SK-N-DZ (cell line): ENCODE measurements around the gene MAPK9.

ENCODE experiments used
- DNase-seq: peaks from one replicate; pipeline ENCODE4 v3.0.0-alpha.2; 2015; ENCODE audit warnings: low spot score

MAPK9 gene

DNA sequence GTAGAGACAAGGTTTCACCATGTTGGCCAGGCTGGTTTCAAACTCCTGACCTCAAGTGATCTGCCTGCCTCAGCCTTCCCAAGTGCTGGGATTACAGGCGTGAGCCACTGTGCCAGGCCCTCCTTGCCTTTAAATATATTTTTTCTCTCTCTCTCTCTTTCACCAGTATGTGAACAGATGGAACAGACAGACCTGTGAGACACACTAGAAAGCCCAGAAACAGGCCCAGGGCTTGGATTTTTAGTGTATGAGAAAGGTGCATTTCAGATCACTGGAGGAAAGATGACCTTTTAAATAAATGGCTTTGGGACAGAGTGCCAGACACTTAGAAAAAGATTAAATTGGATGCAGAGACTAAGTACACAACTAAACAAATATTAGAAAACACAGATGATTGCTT, 86.0 kb downstream of the MAPK9 start:
- DNase-seq: no peak

DNA sequence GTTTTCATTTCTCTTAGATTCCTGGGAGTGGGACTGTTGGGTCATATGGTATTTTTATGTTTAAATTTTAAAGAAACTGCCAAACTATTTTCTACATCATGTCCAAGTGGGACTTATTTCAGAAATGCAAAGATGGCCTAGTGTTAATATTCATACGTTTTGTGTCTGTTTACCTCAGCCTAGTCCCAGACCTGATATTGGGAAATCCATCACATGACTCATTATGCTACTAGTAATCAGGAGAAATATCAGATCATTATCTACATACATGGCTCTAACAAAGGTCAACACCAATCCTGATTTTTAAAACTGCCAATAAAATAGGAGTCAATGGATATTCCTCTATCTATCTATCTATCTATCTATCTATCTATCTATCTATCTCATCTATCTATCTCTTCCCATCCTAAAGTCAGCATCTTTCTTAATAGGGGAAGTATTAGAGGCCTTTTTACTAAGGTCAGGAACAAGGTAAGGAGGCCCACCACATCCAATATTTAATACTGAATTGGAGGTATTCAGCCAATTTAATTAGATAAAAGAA, 87.5 kb downstream of the MAPK9 start:
- no peak for DNase-seq

DNA sequence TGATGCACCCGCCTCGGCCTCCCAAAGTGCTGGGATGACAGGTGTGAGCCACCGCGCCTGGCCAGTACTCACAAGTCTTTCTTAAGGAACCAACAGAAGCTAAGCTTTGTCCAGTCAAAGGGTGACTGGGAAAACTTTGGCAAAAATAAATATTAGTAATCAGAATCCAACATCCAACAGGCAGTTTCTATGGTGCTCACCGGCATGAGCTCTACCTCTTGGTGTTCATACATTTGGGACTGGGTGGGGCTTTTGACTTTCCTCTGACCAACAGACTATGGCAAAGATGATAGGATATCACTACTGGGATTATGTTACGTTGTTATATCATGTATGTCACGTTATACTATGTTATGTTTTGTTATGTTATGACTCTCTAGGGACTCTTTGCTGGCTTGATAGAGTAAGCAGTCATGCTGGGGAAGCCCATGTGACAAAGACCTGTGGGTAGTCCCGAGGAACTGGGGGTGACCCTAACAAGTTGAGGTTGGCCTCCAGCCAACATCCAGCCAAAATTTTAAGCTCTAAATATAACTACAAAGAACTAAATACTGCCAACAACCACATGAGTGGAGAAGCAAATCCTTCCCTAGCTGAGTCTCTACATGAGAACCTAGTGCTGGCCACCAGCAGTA, 88.8 kb downstream of the MAPK9 start:
- DNase-seq: no peak

DNA sequence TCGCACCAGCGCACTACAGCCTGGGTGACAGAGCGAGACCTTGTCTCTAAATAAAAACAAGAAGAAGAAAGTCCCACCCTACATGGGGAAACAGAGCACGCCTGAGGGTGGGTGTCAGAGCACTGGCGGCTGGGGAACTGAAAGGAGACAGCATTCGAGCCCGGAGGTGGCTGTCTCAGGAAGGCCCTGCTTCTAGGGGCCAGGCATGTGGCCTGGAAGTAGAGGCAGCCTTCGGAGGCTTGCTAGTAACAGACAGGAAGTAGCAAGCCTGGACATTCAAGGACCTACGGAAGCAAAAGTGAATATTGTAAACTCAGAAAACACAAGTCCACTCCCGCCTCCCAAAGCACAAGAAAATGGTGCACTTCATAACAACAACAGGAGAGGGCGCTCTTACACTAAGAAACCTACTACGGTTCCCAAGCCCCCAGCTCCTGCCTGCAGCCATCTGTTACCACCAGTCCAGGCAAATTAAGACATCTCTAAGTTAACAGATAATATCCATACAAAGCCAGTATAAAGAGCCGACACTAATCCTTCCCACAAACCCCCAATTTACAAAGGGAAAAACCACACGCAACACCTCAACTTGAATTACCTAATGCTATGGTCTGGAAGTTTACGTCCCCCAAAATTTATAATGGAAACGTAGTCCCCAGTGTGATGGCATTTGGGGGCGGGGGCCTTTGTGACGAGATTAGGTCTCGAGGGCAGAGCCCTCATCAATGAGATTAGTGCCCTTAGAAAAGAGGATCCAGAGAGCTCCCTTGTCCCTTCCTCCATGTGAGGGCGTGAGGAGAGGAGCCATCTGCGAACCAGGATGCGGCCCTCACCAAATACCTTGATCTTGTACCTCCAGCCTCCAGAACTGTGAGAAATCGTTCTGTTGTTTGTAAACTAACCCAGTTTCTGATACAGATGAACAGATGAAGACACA, 90.6 kb downstream of the MAPK9 start:
- DNase-seq: no peak

DNA sequence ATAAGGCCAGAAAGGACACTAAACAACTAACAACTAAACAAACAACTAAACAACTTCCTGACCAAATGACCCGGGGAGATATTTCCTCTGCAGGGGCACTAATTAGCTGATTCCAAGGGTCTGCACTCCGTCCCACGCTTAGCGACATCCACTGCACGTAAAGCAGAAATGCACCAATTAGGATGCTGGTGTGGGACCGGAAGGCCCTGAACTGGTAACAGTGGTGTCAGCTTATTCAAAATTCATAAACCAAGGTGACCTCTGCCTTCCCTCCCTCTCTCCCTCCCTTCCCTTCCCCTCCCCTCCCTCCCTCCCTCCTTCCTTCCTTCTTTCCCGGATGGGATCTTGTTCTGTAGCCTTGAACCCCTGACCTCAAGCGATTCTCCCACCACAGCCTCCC, 92.5 kb downstream of the MAPK9 start:
- no peak for DNase-seq

DNA sequence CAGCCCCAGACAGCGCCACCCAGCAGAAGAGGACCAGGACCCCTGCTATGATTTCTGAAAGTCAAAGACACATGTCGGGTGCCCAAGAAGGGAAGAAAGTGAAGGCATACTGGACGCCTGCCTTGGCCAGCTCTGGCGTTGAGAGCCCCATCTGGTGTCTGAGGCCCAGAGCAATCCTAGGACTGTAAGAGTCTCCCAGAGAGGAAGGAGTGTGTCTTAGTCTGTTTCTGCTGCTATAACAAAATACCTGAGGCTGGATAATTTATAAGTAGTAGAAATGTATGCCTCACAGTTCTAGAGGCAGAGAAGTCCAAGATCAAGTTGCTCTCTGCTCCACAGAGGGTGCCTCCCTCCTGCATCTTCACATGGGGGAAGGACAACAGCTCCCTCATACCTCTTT, 93.7 kb downstream of the MAPK9 start:
- DNase-seq: no peak

DNA sequence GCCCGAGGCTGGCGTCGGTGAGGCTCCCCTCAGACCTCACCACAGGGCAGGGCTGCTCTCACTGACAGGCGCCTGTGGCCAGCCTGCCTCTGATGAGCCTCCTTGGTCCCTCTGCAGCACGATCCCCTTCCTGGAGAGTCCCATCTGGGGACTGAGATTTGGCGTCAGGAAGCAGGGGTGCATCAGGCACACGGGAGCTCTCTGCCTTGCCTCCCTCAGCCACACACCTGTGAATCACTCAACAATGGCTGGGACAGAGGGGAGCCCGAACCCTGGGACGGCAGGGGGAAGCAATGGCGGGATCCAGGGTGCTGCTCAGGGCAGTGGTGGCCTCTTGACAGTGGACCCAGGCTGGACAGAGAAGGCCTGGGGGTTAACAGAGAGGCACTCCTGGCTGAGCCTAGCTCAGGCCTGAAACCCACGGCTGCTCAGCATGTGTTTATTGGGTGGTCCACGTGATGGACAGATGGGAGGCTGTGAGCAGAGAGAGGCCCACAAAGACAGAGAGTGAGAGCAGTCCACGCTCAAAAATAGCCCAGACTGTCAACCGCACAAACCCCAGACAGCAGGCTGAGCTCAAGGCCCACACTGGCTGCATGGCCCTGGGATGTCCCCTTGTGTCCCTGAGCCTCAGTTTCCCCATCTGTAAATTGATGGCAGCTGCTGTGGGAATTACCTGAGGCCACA, 94.7 kb downstream of the MAPK9 start:
- no peak for DNase-seq

DNA sequence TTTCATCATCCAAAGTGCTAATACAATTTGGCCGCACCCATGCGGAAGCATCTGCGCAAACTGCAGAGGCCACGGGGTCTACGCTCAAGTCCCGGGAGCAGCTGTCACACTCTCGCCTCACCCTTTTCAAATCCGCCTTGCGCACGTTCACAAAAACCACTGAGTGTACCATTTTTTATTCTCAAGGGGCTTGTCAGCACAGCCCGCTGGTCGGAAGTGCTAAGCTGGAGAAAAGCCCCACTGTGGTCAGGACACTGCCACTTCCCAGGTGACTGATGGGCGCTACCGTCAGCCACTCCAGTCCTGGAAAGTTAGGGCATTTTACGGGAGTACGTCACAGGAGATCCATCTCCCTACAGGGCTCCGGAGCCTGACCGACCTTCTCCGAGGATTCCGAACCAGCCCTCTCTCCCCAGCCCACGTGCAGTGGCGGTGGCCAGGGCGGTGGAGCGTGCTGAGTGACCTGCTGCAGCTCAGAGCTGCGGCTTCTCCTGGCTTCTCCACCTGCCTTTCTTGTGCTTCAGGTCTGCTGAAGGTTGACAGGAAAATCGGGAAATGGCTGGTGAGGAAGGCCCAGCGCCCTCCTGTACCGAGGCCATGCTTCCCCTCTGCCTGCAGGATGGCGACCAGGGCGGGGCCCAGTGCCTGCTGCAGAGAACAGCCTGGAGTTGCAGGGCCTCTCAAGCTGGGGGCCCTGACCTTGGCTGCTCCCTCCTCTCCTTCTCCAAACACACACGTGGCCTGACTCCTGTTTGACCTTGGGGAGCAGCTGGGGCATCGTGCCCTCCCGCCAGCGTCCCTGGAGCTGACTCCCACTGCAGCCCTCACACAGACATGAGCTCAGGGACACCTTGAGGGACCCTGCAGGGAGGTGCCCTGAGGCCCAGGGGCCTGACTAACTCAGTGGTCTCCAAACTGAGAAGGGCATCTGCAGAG, 97.2 kb downstream of the MAPK9 start:
- DNase-seq: no peak

DNA sequence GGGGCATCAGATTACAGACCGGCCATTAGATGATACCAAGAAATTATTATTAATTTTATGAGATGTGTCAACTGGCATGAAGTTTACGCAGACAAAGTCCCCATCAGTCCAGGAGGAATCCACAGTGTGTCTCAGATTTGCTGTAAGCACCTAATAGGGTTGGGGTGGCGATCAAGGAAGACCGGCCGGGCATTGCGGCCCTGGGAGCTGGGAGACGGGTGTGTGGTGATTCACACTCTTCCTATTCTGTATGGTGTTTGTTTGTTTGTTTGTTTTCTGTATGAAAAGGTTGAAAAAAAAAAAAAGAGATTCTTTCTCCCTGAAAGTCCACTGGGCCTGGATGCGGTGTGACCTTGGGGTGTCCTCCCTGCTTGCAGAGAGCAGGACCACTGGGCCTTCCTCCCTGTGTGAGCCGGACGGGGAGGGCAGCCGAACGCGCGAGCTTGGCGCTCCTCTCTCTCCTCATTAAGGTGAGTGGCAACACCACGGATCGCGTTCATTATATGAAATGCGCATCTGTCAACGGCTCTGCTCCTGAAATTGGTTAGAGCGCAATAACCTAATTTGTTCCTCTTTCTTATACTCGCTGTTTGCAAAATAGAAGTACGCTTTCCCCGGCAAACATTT, 98.0 kb downstream of the MAPK9 start:
- no peak for DNase-seq

DNA sequence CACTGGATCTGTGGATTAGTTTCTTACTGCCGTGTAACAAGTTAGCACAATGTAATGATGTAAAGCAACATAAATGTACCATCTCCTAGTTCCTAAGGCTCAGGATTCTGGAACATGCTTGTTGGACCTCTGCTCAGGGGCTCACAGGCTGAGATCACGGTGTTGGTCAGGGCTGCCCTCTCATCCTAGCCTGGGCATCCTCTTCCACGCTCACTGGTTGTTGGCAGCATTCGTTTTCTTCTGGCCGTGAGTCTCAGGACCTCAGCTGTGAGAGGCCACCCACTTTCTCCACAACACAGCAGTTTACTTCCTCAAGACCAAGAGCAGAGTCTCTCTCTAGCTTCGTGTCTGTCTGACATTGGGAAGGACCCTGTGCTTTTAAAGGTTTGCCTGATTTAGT, 100.2 kb downstream of the MAPK9 start:
- DNase-seq: no peak

DNA sequence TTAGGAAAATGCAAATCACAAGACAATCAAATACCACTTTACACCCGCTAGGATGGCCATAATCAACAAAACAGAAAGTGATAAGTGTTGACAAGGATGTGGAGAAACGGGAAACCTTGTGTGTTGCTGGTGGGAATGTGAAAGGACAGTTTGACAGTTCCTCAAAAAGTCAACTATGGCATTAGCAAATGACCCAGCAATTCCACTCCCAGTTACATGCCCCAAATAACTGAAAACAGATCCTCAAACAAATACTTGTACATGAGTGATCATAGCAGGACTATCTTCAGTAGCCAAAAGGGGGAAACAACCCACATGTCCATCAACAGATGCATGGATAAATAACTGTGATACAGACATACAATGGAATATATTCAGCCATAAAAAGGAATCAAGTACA, 104.1 kb downstream of the MAPK9 start:
- no peak for DNase-seq
